AG04450 (cell line): ENCODE data around the gene POU2AF2. TPM values are rescaled to one million over a fixed set of nuclear protein-coding genes. Genes with fewer than 3 reads are reported as not detected.

Source experiments
- CTCF ChIA-PET: fragments of 300-600, 350-600 bp; formaldehyde crosslinking; extraction: SDS; loops from one replicate; lab custom pipeline; 2022; ENCODE audit warnings: antibody characterized with exemption, inconsistent platforms; lab: Charles Lee
- POLR2A ChIA-PET: fragments of 350-600 bp; formaldehyde crosslinking; extraction: SDS; loops from one replicate; lab custom pipeline; 2021; ENCODE audit warnings: antibody characterized with exemption, inconsistent platforms; lab: Yijun Ruan, JAX
- DNase-seq: peaks from one replicate; pipeline ENCODE4 v3.0.0-alpha.2; 2011; ENCODE audit warnings: low read depth, low spot score
- H3K27ac ChIP-seq: one replicate; pipeline ENCODE4 v1.5.1; 2012; ENCODE audit warnings: low read depth, low read length, control low read depth
- H3K27me3 ChIP-seq: one replicate; pipeline ENCODE4 v1.6.0; 2012; ENCODE audit warnings: low read length; ENCODE audit not compliant: control insufficient read depth, insufficient read depth
- H3K4me3 ChIP-seq: 2 replicates; pipeline ENCODE4 v1.5.1; 2011; ENCODE audit warnings: mild to moderate bottlenecking, low read depth, low read length, control low read depth
- H3K9me3 ChIP-seq: 2 replicates; pipeline ENCODE4 v1.5.1; 2012; ENCODE audit warnings: low read length; ENCODE audit not compliant: control insufficient read depth, insufficient read depth
- polyA plus RNA-seq: library from polyadenylated mRNA; depleted of rRNA; stranded (reverse); fragments of >200 nt; gene quantifications from 2 replicates; pipeline ENCODE4 v1.2.3, GENCODE V29; 2011; rRNA removed
- TF ChIP-seq, protein P1 (sequence below): IDR thresholded peaks from 2 replicates; pipeline ENCODE4 v1.5.1; 2011; ENCODE audit warnings: low read depth, low read length, control low read depth, inconsistent platforms

The POU2AF2 gene
- polyA plus RNA-seq, 1 experiment = not detected

DNA sequence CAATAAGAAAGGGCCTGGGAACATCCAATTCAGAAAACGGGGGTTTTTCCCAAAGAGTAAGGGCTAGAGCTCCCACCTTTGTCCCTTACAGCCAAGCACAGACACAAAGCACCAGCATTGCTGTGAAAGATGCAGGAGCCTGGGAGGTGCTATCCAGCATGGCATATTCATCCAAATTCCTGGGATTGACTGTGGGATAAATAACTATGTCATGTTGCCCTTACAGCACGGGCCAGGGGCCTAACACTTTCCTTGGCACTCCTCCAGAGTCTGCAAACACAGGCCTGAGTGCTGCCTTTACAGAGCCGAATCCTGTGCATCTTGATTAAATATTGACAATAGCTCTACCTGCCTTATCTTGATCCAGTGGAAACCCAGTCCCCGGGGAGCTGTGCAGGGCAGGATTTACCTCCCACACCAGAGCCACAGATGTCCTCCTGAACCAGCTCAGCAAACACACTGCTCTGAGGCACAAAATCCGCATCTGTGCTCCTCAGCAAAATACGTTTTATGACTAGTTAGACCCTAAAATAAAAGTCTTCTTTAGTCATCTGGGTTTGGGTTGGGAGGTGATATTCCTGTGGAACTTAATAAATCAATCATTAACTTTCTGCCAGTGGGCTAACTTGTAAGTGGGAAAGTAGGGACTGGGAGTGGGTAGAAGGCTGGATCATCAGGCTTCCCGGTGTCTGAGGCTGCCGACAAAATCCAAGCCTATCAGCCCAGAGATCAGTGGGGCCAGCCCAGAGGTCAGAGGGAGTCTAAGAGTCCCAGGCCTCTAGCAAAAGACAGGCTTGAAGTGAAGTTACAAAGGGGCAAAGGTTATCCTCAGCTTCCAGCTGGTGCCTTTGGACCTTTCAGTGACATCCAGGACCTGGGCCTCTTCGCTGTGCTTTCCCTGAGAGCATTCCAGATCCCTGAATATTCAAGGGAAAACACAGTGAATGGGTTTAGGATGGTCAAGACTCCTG lies 89.3 kb downstream of the POU2AF2 start:
- no peak for DNase-seq
- Histone ChIP-seq H3K27ac (no peak overlapping the region), H3K9me3 (no peaks in the 10 kb centered on the region), H3K4me3 (no peak overlapping the region), H3K27me3 (peaks cover 13% of the 10 kb centered on the region)
- ChIA-PET POLR2A (no interaction called here), CTCF (no interaction called here)
- TF ChIP-seq, protein P1, sequence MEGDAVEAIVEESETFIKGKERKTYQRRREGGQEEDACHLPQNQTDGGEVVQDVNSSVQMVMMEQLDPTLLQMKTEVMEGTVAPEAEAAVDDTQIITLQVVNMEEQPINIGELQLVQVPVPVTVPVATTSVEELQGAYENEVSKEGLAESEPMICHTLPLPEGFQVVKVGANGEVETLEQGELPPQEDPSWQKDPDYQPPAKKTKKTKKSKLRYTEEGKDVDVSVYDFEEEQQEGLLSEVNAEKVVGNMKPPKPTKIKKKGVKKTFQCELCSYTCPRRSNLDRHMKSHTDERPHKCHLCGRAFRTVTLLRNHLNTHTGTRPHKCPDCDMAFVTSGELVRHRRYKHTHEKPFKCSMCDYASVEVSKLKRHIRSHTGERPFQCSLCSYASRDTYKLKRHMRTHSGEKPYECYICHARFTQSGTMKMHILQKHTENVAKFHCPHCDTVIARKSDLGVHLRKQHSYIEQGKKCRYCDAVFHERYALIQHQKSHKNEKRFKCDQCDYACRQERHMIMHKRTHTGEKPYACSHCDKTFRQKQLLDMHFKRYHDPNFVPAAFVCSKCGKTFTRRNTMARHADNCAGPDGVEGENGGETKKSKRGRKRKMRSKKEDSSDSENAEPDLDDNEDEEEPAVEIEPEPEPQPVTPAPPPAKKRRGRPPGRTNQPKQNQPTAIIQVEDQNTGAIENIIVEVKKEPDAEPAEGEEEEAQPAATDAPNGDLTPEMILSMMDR = no peak

DNA sequence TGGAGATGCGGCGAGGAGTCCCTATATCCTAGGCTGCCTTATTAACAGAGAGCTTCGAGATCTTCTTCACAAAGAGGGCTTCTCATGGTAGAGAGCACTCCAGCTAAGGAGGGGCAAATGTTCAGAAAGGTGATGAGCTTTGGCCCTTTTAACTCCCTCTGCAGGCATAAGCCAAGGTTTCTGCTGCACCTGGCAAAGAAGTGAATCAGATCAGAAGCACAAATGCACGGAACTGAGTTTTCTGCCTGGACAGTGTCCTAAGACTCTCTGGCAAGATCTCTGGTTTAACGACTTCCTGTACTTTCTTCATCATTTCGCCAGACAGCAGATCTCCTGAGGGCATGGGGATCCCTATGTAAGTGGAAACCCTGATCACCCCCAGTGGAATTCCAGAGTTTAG lies 90.0 kb downstream of the POU2AF2 start:
- TF ChIP-seq, protein P1 = no peak
- POLR2A ChIA-PET = no interaction called here
- DNase-seq = no peak
- no peaks in the 10 kb centered on the region for H3K9me3 ChIP-seq
- H3K4me3 ChIP-seq = no peak overlapping the region
- H3K27ac ChIP-seq = no peak overlapping the region
- peaks cover 13% of the 10 kb centered on the region for H3K27me3 ChIP-seq
- CTCF ChIA-PET = no interaction called here

Other genes with a start within 250 kb of the POU2AF2 start
- 0.11 TPM in 1 of 2 replicates, not detected in the other for gene POU2AF3, start 52.8 kb downstream of the POU2AF2 start, polyA plus RNA-seq
- not detected in 2 replicates for gene POU2AF1, start 133.6 kb downstream of the POU2AF2 start, polyA plus RNA-seq